Naive thymus-derived CD4-positive, alpha-beta T cell (primary cell): Measurements from ENCODE around the gene EREG. TPM values are rescaled to one million over a fixed set of nuclear protein-coding genes. Genes with fewer than 3 reads are reported as not detected.

Source experiments
- ATAC-seq: fragments of 150-1000 bp; cut with Tn5 transposase; 2 replicates; pipeline ENCODE4 v1.10.0; 2021; ENCODE audit warnings: mild to moderate bottlenecking, moderate library complexity
- CTCF ChIA-PET: fragments of 350-600 bp; sonication (Branson Sonifier 250); formaldehyde crosslinking; loops from one replicate; lab custom pipeline; 2021; ENCODE audit warnings: antibody characterized with exemption; lab: Charles Lee
- POLR2A ChIA-PET: fragments of 350-600 bp; sonication (Branson Sonifier 250); formaldehyde crosslinking; loops from one replicate; lab custom pipeline; 2021; ENCODE audit warnings: antibody characterized with exemption, inconsistent platforms; lab: Charles Lee
- DNase-seq, 9 donors: peaks; one replicate each; pipeline versions ENCODE4 v3.0.0 to v3.0.0-alpha.2; 2020 to 2022; ENCODE audit warnings: mixed read lengths in 1 of 9
- H3K27ac ChIP-seq: one replicate; pipeline ENCODE4 v1.7.0; 2013; ENCODE audit warnings: mild to moderate bottlenecking, low read depth, low read length, moderate library complexity
- H3K27me3 ChIP-seq, 2 donors: one replicate each; pipeline ENCODE4 v1.7.0; 2013; ENCODE audit warnings: low read length in 2 of 2, mild to moderate bottlenecking in 2 of 2, moderate library complexity in 2 of 2; ENCODE audit not compliant: control insufficient read depth in 2 of 2, insufficient read depth in 2 of 2
- H3K36me3 ChIP-seq, 3 experiments: 1 replicate in 2 of 3; 2 replicates in 1 of 3; pipeline ENCODE4 v1.7.0; 2013; ENCODE audit warnings: low read length in 3 of 3, mild to moderate bottlenecking in 3 of 3, moderate library complexity in 1 of 3; ENCODE audit not compliant: insufficient read depth in 3 of 3, control insufficient read depth in 2 of 3
- H3K4me1 ChIP-seq, 2 donors: one replicate each; pipeline ENCODE4 v1.7.0; 2013; ENCODE audit warnings: low read length in 2 of 2, mild to moderate bottlenecking in 2 of 2, moderate library complexity in 1 of 2; ENCODE audit not compliant: control insufficient read depth in 2 of 2, insufficient read depth in 2 of 2
- H3K4me3 ChIP-seq: 2 replicates; pipeline ENCODE4 v1.7.0; 2013; ENCODE audit warnings: mild to moderate bottlenecking, low read length
- H3K9me3 ChIP-seq, 3 experiments: 1 replicate in 2 of 3; 2 replicates in 1 of 3; pipeline ENCODE4 v1.7.0; 2013; ENCODE audit warnings: low read length in 3 of 3; ENCODE audit not compliant: control insufficient read depth in 2 of 3
- H3K27ac Mint-ChIP-seq, 9 donors: one replicate each; pipeline ENCODE4 v1.8.0; 2020 to 2022; ENCODE audit warnings: mixed read lengths in 9 of 9, mild to moderate bottlenecking in 8 of 9, moderate library complexity in 5 of 9, inconsistent platforms in 2 of 9
- H3K27me3 Mint-ChIP-seq, 5 donors: one replicate each; pipeline ENCODE4 v1.8.0; 2021 to 2022; ENCODE audit warnings: mixed read lengths in 5 of 5, mild to moderate bottlenecking in 1 of 5
- H3K36me3 Mint-ChIP-seq, 5 donors: one replicate each; pipeline ENCODE4 v1.8.0; 2020 to 2022; ENCODE audit warnings: mixed read lengths in 5 of 5, mild to moderate bottlenecking in 3 of 5, inconsistent platforms in 1 of 5
- H3K4me1 Mint-ChIP-seq, 7 donors: one replicate each; pipeline ENCODE4 v1.8.0; 2020 to 2022; ENCODE audit warnings: mixed read lengths in 7 of 7, mild to moderate bottlenecking in 3 of 7, inconsistent platforms in 1 of 7
- H3K4me3 Mint-ChIP-seq, 10 donors: one replicate each; pipeline ENCODE4 v1.8.0; 2020 to 2022; ENCODE audit warnings: mild to moderate bottlenecking in 10 of 10, mixed read lengths in 10 of 10, moderate library complexity in 6 of 10, inconsistent platforms in 2 of 10
- H3K9me3 Mint-ChIP-seq, 11 donors: one replicate each; pipeline ENCODE4 v1.8.0; 2020 to 2022; ENCODE audit warnings: mixed read lengths in 11 of 11, mild to moderate bottlenecking in 4 of 11, inconsistent platforms in 1 of 11, moderate library complexity in 1 of 11
- intact Hi-C, 2 donors: fragments of 100-400 bp; cut with micrococcal nuclease; formaldehyde crosslinking; loops; one replicate each; pipeline ENCODE4 v1.15.1; 2023
- polyA plus RNA-seq, 2 donors: library from polyadenylated mRNA; unstranded; fragments of 300-500 nt; fragmentation: Illumina TruSeq; gene quantifications; one replicate each; pipeline ENCODE4 v1.2.3, GENCODE V29; 2021
- total RNA-seq, 6 experiments: library from RNA in 5 of 6; stranded (reverse) in 5 of 6; gene quantifications; 1 replicate in 5 of 6; 2 replicates in 1 of 6; pipeline ENCODE4 v1.2.3 and lab custom pipeline; 2021 to 2026

EREG gene
- total and polyA plus RNA-seq, 7 experiments from 2014 or later, result 10.3 to 37.7 TPM; not detected in 5

- ChIA-PET POLR2A (no interaction called here), CTCF (no interaction called here)
- no peak overlapping the region for H3K4me3 Mint-ChIP-seq
- H3K27me3 Mint-ChIP-seq, result peaks cover 26 to 50% (median 44%) of the 10 kb centered on the region in 5 donors
- no peak overlapping the region for H3K4me3 ChIP-seq
- ATAC-seq (no peak), DNase-seq (no peak)
- H3K36me3 Mint-ChIP-seq, result no peaks in the 10 kb centered on the region
- H3K9me3 ChIP-seq, result no peaks in the 10 kb centered on the region
- no peak overlapping the region for H3K27ac Mint-ChIP-seq
- H3K4me1 ChIP-seq, result peaks cover 0 to 8% of the 10 kb centered on the region in 2 donors
- intact Hi-C loops, result no loop called here
- peaks cover 0 to 20% of the 10 kb centered on the region in 2 donors for H3K27me3 ChIP-seq
- no peaks in the 10 kb centered on the region for H3K9me3 Mint-ChIP-seq
- no peak overlapping the region for H3K27ac ChIP-seq
- H3K36me3 ChIP-seq, result no peaks in the 10 kb centered on the region
- peaks cover 5 to 17% (median 16%) of the 10 kb centered on the region in 7 donors for H3K4me1 Mint-ChIP-seq
Observed at GRCh38 chr4:74362347-74362746, 2.6 kb upstream of the EREG start.

DNA sequence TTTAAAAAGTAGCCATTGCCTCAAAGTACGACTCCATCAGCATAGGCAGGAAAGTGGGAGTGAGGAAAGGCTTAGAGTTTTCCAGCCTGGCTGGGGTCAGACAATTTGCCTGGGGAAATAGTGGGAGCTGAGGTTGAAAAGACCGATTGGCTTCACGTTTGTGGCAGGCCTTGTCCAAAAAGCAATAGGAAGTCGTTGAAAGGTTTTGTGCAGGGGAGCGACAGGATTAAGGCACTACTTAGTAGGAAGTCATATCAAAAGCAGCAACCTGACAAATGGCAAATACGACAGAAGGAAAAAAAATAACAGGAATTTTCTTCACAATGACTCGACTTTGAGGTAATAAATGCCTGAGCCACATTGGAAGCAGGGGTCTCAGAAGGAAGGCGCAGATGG is 691 bp upstream of the EREG start:
- Histone ChIP-seq H3K9me3 (no peaks in the 10 kb centered on the region), H3K27ac (no peak overlapping the region), H3K27me3 (peaks cover 0 to 16% of the 10 kb centered on the region in 2 donors), H3K4me3 (no peak overlapping the region), H3K4me1 (peaks cover 0 to 8% of the 10 kb centered on the region in 2 donors), H3K36me3 (no peaks in the 10 kb centered on the region)
- DNase-seq (no peak), ATAC-seq (peak; percentile 11)
- no peaks in the 10 kb centered on the region for H3K36me3 Mint-ChIP-seq
- H3K4me1 Mint-ChIP-seq, result peaks cover 5 to 17% (median 16%) of the 10 kb centered on the region in 7 donors
- POLR2A ChIA-PET, result no interaction called here
- peak overlapping the region; percentile 34 to 85 (median 74) for H3K4me3 Mint-ChIP-seq
- no peak overlapping the region for H3K27ac Mint-ChIP-seq
- peaks cover 28 to 62% (median 47%) of the 10 kb centered on the region in 5 donors for H3K27me3 Mint-ChIP-seq
- CTCF ChIA-PET, result interaction anchor here (0.7 to 1.2 kb wide), 2 partner anchors 13 to 14 kb away, joined by 3 to 4 read pairs; no protein-coding TSS in a partner anchor
- no peaks in the 10 kb centered on the region for H3K9me3 Mint-ChIP-seq
- intact Hi-C loops, result no loop called here

DNA sequence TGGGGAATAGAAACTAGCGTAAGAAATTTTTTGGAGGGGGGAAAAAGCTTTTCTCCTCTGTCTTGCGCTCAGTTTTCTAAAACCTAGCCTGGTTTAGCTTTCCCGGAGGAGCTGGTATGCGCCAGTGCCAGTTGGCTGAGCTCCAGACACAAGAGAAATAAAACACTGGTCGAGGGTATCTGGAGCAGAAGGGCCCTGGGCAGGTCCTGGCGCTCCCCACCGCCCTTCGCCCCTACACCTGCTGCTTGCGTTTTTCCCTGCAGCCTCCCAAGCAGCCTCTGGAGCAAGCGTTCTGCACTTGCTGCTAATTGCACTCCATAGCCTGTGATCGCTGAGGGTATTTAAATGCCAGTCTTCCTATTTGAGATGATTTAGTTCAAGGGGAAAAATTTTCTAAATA is 816 bp downstream of the EREG start:
- H3K4me1 ChIP-seq, result peaks cover 0 to 8% of the 10 kb centered on the region in 2 donors
- no peaks in the 10 kb centered on the region for H3K36me3 ChIP-seq
- intact Hi-C loops, result no loop called here
- H3K9me3 ChIP-seq, result no peaks in the 10 kb centered on the region
- no peak for DNase-seq
- POLR2A ChIA-PET, result no interaction called here
- H3K27me3 Mint-ChIP-seq, result peaks cover 30 to 61% (median 49%) of the 10 kb centered on the region in 5 donors
- H3K27ac ChIP-seq, result no peak overlapping the region
- H3K27me3 ChIP-seq, result peaks cover 0 to 16% of the 10 kb centered on the region in 2 donors
- CTCF ChIA-PET, result no interaction called here
- H3K9me3 Mint-ChIP-seq, result no peaks in the 10 kb centered on the region
- H3K4me3 Mint-ChIP-seq, result peak overlapping the region in 4 of 10 donors; percentile 21 to 75 (median 69)
- no peaks in the 10 kb centered on the region for H3K36me3 Mint-ChIP-seq
- no peak overlapping the region for H3K4me3 ChIP-seq
- H3K4me1 Mint-ChIP-seq, result peaks cover 5 to 17% (median 16%) of the 10 kb centered on the region in 7 donors
- no peak overlapping the region for H3K27ac Mint-ChIP-seq
- no peak for ATAC-seq

DNA sequence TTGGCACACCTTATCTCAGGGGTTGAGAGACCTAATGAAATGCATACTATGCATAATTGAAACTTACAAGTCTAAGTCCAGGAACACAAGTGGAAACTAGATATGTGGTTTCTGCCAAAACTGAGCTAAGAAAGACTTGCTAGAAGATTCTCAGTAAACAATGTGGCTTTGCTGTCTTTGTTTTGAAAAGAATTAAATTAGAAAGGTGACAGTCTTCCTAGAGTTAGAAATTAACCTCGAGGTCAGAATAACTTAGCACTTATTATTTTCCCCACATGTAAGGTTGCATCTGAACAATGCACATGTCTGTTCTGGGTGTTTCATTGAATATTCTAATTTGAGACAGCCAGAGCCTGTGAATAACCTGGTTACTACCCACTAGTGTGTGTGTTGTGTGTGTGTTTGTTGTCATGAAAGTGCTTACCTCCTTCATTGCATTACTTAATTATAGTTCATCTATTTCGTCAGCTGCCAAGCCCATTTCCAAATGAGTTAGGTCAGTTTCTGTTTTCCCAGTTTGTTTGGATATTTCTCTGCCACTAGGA is 1.5 kb downstream of the EREG start:
- peaks cover 5 to 17% (median 16%) of the 10 kb centered on the region in 7 donors for H3K4me1 Mint-ChIP-seq
- Histone ChIP-seq H3K27me3 (peaks cover 0 to 16% of the 10 kb centered on the region in 2 donors), H3K36me3 (no peaks in the 10 kb centered on the region), H3K4me1 (peaks cover 0 to 8% of the 10 kb centered on the region in 2 donors), H3K27ac (no peak overlapping the region), H3K4me3 (no peak overlapping the region), H3K9me3 (no peaks in the 10 kb centered on the region)
- no peak overlapping the region for H3K27ac Mint-ChIP-seq
- ATAC-seq (no peak), DNase-seq (no peak)
- H3K4me3 Mint-ChIP-seq, result no peak overlapping the region
- POLR2A ChIA-PET, result no interaction called here
- intact Hi-C loops, result no loop called here
- peaks cover 32 to 64% (median 50%) of the 10 kb centered on the region in 5 donors for H3K27me3 Mint-ChIP-seq
- H3K9me3 Mint-ChIP-seq, result no peaks in the 10 kb centered on the region
- no peaks in the 10 kb centered on the region for H3K36me3 Mint-ChIP-seq
- CTCF ChIA-PET, result no interaction called here

GRCh38 chr4:74367656-74368290 is 2.8 kb downstream of the EREG start:
- Histone ChIP-seq H3K4me1 (peaks cover 0 to 8% of the 10 kb centered on the region in 2 donors), H3K4me3 (no peak overlapping the region), H3K27ac (no peak overlapping the region), H3K9me3 (no peaks in the 10 kb centered on the region), H3K36me3 (no peaks in the 10 kb centered on the region), H3K27me3 (peaks cover 0 to 16% of the 10 kb centered on the region in 2 donors)
- ChIA-PET CTCF (no interaction called here), POLR2A (no interaction called here)
- DNase-seq (no peak), ATAC-seq (no peak)
- Mint-ChIP-seq H3K4me3 (no peak overlapping the region), H3K36me3 (no peaks in the 10 kb centered on the region), H3K27me3 (peaks cover 36 to 71% (median 52%) of the 10 kb centered on the region in 5 donors), H3K4me1 (peaks cover 5 to 17% (median 16%) of the 10 kb centered on the region in 7 donors), H3K9me3 (no peaks in the 10 kb centered on the region), H3K27ac (no peak overlapping the region)
- intact Hi-C loops, result no loop called here

GRCh38 chr4:74368596-74368995 is 3.7 kb downstream of the EREG start:
- ChIA-PET POLR2A (no interaction called here), CTCF (no interaction called here)
- no peak overlapping the region for H3K27ac ChIP-seq
- Mint-ChIP-seq H3K4me3 (no peak overlapping the region), H3K4me1 (peaks cover 5 to 17% (median 16%) of the 10 kb centered on the region in 7 donors), H3K36me3 (no peaks in the 10 kb centered on the region), H3K27ac (no peak overlapping the region), H3K9me3 (no peaks in the 10 kb centered on the region), H3K27me3 (peaks cover 32 to 66% (median 47%) of the 10 kb centered on the region in 5 donors)
- H3K9me3 ChIP-seq, result no peaks in the 10 kb centered on the region
- intact Hi-C loops, result no loop called here
- H3K36me3 ChIP-seq, result no peaks in the 10 kb centered on the region
- H3K4me1 ChIP-seq, result peaks cover 0 to 8% of the 10 kb centered on the region in 2 donors
- H3K4me3 ChIP-seq, result no peak overlapping the region
- peaks cover 0 to 16% of the 10 kb centered on the region in 2 donors for H3K27me3 ChIP-seq
- no peak for ATAC-seq
- DNase-seq, result no peak
